GM12801 (cell line): ENCODE data around the gene PATJ.

Source experiments
- CTCF ChIP-seq: IDR thresholded peaks from one replicate; pipeline ENCODE4 v1.5.1; 2011; ENCODE audit warnings: control low read depth; ENCODE audit not compliant: insufficient read length; ENCODE audit errors: extremely low read depth

PATJ gene

GRCh38 chr1:62198069-62198780, 455.9 kb downstream of the PATJ start:
- TF ChIP-seq CTCF = no peak

GRCh38 chr1:62198781-62199125, 456.5 kb downstream of the PATJ start:
- no peak for TF ChIP-seq CTCF

- TF ChIP-seq CTCF = no peak
These were observed 464.9 kb downstream of the PATJ start for GRCh38 chr1:62207187-62207586.

- no peak for TF ChIP-seq CTCF
These were observed 465.8 kb downstream of the PATJ start for GRCh38 chr1:62208087-62208486.

GRCh38 chr1:62208970-62209369, 466.7 kb downstream of the PATJ start:
- no peak for TF ChIP-seq CTCF

- no peak for TF ChIP-seq CTCF
These were observed 467.8 kb downstream of the PATJ start for GRCh38 chr1:62209931-62210595.

GRCh38 chr1:62210960-62211359, 468.7 kb downstream of the PATJ start:
- no peak for TF ChIP-seq CTCF
